HG02938 (cell line): ENCODE measurements around the gene NRF1.

Experiments
- ATAC-seq: cut with Tn5 transposase; IDR thresholded peaks from one replicate; pipeline ENCODE4 v1.9.1; 2021; ENCODE audit warnings: mild to moderate bottlenecking, moderate library complexity; ENCODE audit not compliant: unreplicated experiment

The NRF1 gene

DNA sequence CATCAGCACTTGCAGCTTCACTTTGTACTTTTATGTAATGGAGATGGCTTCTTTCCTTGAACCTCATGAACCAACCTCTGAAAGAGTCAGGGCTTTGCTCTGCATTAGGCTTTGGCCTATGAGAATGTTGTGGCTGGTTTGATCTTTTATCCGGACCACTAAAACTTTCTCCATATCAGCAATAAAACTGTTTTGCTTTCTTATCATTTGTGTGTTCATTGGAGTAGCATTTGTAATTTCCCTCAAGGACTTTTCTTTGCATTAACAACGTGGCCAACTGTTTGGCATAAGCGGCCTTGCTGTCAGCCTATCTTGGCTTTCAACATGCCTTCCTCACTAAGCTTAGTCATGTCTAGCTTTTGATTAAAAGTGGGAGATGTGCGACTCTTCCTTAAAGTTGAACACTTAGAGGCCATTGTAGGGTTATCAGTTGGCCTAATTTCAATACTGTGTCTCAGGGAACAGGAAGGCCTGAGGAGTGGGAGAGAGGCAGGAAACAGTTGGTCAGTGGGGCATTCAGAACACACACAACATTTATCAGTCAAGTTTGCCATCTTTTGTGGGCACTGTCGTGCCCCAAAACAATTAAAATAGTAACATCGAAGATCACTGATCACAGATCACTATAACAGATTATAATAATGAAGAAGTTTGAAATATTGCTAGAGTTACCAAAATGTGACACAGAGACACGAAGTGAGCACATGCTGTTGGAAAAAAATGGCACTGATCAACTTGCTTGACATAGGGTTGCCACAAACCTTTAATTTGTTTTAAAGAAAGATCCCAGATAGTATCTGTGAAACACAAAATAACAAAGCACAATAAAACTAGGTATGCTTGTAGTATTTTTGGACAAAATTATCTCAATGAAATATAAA is 64.7 kb downstream of the NRF1 start:
- ATAC-seq: no peak

DNA sequence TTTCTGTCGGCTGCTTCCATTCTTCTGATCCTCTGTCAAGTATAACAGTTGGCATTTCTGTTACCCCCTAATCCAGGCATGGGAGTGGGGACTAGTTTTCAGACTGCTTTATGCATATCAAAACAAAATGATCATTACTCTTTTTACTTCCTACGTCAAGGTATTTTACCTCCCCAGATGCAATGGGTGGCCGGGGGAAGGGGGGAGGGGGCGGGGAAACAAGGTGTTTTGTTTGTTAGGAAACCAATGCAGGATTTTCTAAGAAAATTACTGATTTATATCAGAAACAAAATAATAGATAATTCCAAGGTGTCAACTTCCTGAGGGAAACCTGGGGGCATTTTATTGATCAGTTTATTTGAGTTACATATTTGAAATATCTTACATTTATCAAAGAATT is 66.3 kb downstream of the NRF1 start:
- no peak for ATAC-seq

DNA sequence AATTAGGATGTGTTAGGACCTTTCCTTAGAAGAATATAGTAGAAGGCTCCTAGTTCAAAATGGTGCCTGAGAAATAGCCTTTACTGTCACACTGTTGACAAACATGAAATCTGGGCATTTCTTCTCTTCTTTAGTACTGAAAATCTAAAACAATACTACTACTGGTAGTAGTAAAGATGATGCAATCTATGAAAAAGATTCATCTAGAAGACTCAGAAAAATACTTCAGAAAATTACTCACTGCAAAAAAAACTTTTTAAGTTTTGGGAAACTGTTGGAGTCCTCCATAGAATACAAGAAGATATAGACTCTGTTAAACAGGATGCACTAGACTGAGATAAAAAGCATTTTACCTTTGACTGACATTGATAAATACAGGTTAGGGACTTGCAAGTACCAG is 67.1 kb downstream of the NRF1 start:
- no peak for ATAC-seq

DNA sequence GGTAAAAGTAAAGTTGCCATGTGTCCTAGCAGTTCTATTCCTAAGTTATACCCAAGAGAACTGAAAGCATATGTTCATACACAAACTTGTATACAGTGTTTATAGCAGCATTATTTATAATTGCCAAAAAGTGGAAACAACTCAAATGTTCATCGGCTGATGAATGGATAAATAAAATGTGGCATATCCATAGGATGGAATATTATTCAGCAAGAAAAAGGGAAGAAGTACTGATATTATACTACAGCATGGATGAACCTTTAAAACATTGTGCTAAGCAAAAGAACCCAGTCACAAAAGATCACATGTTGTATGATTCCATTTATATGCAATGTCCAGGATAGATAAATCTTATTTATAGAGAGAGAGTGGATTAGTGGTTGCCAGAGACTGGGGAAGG is 68.9 kb downstream of the NRF1 start:
- ATAC-seq: no peak

DNA sequence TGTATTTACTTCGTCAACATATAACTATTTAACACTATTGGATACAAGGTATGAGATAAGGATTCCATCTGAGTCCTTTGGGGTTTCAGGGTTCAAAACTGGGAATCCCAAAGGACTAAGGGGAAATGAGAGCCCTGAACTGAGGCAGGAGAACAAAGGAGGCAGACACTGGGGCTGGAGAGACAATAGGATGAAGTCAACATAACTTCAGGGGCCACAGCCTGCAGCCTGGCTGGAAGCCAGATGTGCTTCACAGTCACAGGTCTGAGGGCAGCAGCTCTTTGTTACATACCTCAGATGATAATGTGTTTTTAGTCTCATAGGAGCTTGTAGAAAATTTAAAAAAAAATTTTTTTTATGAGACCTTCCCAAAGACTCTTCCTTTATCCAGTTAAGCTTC is 73.3 kb downstream of the NRF1 start:
- no peak for ATAC-seq

DNA sequence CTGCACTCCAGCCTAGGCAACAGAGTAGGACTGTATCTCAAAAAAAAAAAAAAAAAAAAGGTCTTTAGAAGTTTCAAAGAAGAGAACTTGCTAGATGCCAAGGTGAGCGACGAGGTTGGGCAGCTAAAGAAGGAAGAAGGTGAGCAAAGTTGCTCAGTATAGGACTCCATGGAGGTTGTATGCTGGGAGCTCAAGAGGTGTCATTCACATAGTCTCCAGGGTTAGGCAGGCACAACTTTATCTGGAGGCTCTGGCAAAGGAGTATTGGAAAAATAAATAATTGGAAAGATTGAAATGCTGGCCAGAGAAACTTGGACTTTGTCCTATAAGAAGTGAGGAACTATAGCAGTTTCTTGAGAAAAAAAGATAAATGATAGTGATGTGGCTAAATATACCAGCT is 74.5 kb downstream of the NRF1 start:
- ATAC-seq: no peak

DNA sequence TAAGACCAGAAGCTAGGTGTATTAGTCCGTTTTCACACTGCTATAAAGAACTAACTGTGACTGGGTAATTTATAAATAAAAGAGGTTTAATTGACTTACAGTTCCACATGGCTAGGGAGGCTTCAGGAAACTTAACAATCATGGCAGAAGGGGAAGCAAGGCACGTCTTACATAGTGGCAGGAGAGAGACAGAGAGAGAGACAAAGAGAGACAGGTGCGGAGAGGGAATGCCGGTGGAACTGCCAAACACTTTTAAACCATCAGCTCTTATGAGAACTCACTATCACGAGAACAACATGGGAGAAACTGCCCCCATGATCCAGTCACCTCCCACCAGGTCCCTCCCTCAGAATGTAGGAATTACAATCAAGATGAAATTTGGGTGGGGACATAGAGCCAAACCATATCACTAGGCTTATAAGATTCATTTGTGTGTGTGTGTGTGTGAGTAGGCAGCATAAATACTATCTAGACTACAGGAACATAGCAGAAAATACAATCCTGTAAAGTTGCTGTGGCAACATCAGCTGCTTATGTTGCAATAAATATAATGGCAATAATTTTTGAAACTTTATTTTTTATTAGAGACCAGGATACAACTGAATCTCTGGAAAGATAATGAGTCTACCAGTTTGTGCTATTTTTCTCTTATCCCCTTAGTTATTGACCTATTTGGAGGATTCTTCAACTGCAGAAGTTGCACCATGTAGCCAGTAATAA is 77.1 kb downstream of the NRF1 start:
- ATAC-seq: no peak

DNA sequence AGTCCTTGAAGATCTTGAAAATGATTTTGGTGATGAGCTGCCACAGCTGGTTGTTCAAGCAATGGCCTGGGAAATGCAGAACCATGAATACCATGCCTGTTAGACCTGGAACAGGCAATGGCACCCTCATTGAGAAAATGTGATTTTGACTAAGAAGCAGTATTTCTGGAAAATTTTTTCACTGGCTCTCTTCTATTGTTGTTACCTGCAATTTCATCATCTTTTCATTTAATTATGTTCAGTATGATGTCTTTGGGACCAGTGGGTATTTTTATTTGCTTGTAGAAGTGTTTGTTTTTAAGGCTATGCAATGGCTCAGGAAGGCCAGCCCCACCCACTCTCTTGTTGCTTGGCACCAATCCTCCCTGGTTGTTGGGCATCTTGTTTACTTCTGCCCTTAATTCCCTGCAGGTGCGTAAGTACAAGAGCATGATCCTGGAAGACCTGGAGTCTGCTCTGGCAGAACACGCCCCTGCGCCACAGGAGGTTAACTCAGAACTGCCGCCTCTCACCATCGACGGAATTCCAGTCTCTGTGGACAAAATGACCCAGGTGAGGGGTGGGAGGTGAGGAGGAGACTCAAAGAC is 78.6 kb downstream of the NRF1 start:
- ATAC-seq: no peak

DNA sequence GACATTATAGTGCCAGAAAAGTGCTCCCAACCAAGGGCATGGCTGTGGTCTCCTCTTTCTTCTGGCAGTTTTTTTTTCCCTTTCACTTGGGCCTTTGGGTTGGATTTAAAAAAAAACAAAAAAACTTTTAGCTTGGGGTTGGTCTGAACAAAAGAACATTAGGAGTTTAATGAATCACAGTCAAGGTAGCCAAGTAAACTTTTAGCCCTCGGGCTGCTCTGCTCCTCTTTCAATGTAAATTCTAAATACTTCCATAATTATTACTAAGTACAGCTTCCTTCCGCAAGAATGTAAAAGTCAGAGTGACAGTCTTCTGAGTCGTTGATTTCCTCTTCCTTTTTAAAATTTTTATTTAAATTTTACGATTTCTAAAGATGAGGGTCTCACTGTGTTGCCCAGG is 79.2 kb downstream of the NRF1 start:
- no peak for ATAC-seq

DNA sequence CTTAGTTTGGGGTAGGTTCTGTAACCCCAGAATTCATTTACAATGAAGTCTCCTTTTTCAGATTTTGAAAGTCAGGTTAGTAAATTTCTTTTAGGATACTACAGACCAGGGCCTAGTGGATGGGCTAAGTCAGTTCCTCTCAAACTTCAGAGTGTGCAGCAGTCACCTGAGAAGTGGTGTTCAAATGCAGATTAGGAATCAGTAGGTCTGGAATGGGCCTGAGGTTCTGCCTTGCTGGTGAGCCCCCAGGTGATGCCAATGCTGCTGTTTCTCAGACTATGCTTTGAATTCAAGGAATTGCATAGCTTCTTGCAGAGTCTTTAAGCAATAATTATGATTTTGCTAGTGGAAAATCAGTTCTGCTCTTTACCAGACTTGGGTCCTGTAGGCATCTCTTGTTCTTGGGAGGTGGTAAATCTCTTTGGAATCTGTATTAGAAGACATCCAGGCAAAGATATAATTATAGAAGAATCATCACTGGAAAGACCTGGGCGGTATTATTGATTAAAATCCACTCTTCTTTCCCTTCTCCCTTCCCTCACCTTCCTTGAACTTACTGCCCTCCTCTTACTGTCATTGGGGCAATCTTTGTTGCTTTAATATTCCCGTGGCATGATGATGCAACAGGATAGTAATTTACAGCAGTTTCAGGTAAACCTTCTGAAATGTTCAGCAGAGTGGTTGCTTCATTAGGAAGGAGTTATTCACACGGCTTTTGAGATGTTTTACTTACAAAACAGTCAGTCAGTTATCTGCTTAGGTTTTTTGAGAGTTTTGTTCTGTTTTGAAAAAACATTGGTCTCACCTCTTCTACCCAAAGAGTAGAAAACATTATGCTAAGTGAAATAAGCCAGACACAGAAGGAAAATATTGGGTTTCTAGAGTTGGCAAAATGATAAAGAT is 87.2 kb downstream of the NRF1 start:
- ATAC-seq: no peak

DNA sequence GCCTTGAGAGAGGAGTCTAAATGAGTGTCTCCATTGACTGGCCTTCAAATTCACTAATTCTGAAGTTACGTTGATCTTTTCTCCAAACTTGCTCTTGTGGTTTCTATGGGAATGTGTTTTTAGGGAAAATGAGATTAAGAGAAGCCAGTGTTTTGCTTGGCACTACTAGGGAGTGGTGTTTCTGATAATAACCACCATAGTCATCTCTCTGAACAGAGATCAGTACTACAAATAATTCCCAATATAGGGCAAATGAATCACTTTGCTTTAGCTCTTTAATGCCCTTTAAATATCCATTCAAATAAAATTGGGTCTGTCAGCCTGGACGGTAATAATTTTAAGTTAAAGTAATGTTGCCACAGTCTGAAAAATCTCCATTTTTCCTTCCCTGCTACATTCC is 90.8 kb downstream of the NRF1 start:
- ATAC-seq: no peak

DNA sequence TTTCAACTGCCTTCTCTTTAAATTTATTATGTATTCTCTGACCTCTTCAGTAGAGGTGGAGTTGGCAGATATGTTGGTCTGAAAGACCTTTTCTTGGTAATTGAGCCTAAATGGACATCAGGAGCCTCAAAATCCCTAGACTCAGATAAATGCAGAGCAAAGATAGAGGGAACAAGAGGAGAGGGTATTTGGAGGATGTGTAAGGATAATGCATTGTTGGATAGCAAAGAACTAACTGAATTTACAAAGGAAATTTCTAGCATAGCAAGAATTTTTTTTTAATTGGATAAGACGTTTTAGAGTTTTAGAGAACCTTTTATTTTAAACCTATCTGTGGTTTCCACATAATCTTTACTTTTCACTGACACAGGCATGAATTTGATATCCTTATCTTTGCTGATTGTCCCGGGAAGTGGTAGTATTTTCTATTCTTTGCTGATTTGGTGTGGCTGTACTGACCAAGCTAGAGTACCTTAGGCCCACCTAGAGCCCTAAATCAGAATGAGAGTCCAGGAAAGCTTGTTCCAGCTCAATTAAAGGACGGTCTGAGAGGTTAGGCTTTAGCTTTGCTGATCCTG is 91.3 kb downstream of the NRF1 start:
- ATAC-seq: no peak

DNA sequence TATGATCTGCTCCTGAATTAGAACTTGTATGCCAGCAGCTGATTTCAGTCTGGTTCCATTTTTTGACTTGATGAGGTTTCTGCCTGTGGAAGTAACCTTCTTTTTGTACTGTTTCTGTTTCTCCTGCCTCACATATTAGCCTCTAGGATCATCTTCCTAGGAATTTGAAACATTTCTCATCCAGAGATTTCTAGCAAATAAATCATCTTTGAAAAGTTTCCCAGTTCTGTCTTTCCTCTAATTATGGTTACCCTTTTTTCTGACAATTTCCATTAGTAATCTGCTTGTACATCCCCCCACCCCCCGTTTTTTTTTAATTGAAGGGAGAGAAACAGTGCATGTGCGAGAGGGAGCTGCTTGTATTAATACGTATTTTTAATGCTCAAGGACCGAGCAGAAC is 92.2 kb downstream of the NRF1 start:
- ATAC-seq: no peak

DNA sequence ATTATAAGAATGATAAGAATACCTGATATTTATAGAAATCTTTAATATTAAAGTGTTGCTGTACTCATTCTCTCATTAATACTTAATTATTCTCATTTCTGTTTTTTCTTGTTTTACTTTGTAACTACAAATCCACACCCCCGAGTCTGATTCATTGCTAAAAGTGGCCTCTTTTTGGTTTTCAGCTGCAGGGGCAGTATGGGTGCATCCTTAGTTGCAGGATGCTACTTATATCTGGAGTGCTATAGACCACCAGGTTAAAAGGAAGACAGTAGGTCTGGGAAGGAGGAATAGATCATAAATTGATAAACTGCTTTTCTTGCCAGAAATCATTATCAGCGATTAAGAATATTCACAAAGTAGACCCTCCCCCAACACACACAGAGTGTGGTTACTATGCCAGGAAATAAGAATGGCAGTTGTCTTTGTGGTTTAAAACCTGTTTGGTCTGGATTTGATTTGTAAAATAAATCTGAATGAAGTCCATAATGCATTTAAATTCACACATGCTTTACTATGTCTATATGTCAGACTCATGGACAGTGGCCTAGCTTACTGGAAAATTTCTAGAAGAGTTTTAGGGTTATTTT is 96.5 kb downstream of the NRF1 start:
- no peak for ATAC-seq

DNA sequence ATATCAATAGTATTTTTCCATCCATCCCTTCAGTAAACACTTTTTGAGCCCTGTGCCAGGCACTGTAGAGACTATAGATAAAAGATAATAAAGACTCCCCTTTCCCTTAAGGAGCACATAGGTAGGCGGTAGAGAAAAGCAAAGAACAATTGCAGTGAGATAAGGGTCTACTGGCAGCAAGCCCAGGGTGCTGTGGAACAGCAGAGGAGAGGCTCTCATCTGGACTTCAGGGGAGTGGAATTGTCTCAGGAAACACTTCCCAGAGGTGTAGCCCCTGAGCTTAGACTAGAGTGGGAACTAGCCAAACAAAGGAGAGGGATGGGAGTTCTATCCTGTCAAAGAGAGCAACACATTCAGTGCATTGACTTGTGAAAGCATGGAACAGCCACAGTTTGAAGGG is 102.0 kb downstream of the NRF1 start:
- no peak for ATAC-seq

DNA sequence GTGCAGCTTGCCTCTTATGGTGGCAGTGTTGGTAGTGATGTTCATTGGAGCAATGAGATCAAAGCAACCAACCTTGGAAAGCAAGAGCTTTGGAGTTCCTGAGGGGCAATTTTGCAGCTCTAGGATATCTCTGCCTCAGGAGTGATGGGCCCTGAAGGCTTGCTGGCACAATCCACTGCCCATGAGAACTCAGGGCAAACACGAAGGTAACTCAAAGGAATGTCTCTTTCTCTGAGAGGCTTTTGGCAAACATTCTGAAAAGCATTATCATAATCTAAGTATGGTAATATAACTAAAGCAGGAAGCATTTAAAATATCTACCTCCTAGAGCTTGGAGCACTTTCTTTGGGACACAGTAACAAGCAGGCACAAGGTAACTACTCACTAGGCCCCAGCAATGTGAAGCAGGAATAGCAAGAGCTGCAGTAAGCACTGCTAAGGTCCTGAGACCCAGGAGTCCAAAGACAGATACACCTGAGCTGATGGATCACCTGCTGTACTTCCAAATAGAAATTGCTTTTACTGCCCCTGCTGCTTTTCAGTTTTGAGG is 103.1 kb downstream of the NRF1 start:
- ATAC-seq: no peak

DNA sequence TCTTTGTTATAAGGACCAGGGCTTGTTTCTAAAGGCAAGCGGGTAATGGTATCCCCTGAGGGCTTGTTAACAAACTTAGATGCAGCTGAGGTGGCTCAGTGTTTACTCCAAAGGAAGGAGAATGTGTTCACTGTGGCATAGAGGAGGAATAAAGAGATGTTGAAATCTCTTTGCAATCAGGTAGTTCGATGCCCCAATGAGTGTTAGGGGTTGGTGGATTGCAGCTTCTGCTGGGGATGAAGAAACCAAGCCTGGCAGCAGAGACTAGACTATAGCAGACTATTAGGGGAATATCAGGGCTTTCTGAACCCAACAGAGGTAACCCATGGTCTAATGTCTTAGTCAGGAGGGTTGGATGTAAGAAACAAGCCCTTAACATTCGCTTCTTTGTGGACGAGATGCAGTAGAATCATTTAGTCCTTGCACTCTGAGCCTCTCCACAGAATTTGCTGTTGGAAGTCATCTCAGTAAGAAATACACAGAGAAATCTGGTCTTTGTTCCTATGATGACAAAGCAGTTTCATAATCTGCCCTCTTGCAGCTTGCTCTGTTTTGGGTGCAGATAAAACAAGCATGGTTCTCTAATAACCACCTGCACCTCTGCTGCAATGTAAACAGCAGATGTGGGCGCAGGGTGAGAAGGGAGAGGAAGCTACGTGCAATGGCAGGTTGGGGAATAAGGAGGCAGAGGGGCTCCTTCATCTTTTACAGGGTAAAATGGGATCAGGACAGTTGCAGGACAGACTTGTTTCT is 108.6 kb downstream of the NRF1 start:
- ATAC-seq: no peak

DNA sequence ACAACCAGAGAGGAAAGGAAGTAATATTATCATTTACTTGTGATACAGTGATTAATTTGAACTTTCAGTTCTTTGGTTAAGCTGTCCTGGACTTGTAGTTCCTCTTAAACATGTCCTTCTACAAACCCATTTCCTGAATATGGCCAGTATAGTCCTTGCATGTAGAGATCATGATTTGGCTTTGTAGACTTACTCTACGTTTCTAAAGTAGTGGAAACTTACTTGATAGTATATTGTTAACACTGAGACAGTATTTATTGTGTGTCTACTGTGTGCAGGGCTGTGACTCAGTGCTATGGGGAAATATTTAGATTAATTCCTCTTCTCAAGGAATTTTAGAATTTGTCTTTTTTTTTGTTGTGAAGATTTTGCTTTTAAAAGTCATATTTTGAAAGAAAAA is 109.5 kb downstream of the NRF1 start:
- ATAC-seq: no peak

DNA sequence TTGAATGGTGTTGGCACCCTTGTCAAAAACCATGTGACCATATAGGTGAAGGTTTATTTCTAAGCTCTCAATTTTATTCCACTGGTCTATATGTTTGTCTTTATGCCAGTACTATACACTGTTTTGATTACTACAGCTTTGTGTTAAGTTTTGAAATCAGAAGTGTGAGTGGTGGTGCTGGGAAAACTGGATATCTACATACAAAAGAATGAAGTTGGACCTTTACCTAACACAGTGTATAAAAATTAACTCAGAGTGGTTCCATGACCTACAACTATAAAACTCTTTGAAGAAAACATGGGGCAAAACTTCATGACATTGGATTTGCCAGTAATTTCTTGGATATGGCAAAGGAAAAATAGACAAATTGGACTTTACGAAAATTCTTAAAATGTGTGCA is 112.2 kb downstream of the NRF1 start:
- no peak for ATAC-seq
